NCI-H128 (cell line): ENCODE results near the gene REEP2.
"Not testable (repeated sequence)": the region's sequence is repeated elsewhere in the genome, so short reads cannot be mapped to it uniquely, and the experiment has no call there.

ENCODE experiments used
- DNase-seq: peaks from one replicate; lab custom pipeline; 2025; ENCODE audit not compliant: unreplicated experiment; lab: John Stamatoyannopoulos, UW

Gene REEP2

GRCh38 chr5:138466125-138466899 is 27.5 kb downstream of the REEP2 start:
- no peak for DNase-seq

DNA sequence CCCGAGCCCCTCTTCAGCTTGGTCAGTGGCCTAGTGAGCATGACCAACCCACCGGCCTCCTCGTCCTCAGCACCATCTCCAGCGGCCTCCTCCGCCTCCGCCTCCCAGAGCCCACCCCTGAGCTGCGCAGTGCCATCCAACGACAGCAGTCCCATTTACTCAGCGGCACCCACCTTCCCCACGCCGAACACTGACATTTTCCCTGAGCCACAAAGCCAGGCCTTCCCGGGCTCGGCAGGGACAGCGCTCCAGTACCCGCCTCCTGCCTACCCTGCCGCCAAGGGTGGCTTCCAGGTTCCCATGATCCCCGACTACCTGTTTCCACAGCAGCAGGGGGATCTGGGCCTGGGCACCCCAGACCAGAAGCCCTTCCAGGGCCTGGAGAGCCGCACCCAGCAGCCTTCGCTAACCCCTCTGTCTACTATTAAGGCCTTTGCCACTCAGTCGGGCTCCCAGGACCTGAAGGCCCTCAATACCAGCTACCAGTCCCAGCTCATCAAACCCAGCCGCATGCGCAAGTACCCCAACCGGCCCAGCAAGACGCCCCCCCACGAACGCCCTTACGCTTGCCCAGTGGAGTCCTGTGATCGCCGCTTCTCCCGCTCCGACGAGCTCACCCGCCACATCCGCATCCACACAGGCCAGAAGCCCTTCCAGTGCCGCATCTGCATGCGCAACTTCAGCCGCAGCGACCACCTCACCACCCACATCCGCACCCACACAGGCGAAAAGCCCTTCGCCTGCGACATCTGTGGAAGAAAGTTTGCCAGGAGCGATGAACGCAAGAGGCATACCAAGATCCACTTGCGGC is 28.2 kb downstream of the REEP2 start:
- DNase-seq = no peak

GRCh38 chr5:138467711-138468132 is 28.9 kb downstream of the REEP2 start:
- no peak for DNase-seq

DNA sequence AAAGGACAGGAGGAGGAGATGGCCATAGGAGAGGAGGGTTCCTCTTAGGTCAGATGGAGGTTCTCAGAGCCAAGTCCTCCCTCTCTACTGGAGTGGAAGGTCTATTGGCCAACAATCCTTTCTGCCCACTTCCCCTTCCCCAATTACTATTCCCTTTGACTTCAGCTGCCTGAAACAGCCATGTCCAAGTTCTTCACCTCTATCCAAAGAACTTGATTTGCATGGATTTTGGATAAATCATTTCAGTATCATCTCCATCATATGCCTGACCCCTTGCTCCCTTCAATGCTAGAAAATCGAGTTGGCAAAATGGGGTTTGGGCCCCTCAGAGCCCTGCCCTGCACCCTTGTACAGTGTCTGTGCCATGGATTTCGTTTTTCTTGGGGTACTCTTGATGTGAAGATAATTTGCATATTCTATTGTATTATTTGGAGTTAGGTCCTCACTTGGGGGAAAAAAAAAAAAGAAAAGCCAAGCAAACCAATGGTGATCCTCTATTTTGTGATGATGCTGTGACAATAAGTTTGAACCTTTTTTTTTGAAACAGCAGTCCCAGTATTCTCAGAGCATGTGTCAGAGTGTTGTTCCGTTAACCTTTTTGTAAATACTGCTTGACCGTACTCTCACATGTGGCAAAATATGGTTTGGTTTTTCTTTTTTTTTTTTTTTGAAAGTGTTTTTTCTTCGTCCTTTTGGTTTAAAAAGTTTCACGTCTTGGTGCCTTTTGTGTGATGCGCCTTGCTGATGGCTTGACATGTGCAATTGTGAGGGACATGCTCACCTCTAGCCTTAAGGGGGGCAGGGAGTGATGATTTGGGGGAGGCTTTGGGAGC is 29.5 kb downstream of the REEP2 start:
- no peak for DNase-seq

GRCh38 chr5:138468966-138469539 is 30.2 kb downstream of the REEP2 start:
- DNase-seq = no peak

DNA sequence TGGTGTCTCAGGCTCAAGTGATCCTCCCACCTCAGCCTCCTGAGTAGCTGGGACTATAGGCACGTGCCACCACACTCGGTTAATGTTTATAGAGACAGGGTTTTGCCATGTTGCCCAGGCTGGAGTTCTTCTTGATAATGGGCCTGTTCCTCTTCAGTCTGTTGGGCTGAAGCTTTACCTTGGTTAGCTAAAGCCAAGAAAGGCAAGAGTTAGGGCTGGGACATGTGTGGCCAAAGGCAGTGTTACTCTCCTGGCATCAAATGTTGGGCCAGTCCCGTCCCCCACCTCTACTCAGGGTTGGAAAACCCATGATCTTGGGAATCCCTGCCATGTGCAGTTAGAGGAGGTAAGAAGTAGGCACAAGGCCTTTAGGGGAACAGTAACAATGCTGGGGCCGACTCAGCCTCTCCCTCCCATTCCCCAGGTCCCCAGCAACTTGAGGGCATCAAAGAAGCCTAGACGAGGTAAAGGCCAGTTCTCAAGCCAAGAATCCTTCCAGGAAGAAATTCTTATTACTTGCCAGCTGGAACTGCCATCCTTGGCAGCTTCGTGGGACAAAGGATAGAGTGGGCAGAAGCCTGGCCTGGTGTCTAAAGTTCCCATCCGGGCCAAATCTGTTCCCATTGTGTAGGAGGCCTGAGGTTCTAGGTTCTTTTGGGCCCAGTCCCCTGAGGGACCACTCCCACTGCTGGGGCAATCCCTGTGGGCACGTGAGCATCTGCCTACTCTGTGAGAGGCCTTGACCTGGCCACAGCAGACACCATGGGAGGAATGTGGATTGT is 30.9 kb downstream of the REEP2 start:
- DNase-seq = no peak

- DNase-seq = no peak
Measured at GRCh38 chr5:138470322-138471051, 31.6 kb downstream of the REEP2 start.

GRCh38 chr5:138471052-138471361 is 32.1 kb downstream of the REEP2 start:
- no peak for DNase-seq

- no peak for DNase-seq
Measured at GRCh38 chr5:138472353-138472752, 33.5 kb downstream of the REEP2 start.

- DNase-seq = not testable (repeated sequence)
Measured at GRCh38 chr5:138473151-138473550, 34.3 kb downstream of the REEP2 start.

GRCh38 chr5:138476918-138477317 is 38.1 kb downstream of the REEP2 start:
- DNase-seq = no peak

DNA sequence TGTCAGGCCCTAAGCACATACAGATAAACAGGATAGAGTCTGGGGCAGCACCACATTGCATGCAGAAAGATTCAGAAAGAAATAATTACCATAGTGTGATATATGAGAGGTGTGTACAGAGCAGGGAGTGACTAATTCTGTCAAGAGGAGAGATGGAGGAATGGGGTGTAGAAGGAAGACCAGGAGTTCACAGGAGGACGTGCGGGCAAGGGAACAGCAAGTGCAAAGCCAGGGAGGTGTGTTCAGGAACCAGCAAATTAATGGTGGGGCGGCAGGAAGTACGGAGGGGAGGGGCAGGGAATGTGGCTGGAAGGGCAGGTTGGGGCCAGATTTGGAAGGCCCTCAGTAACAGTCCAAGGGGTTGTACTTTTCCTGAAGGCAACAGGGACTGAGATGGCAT is 43.8 kb downstream of the REEP2 start:
- DNase-seq = no peak

DNA sequence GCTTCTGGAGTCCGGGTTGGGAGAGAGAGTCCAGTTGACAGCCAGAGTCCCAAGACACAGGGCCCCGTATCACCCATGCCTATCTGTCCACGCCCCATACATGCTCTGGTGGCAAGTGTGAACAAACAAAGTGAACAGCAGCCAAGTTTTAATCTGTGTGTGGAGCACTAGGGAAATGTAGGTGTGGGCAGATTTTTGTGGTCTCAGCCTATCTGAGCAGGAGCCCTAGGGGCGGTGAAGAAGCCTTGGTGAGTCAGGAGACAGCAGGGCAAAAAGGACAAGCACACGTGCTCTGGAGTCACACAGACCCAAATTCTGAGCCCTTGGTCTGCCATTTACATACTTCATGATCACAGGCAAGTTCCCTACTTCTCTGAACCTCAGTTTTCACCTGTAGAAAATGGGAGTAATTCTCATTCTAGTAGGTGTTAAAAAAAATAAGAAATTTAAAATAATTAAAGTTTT is 49.7 kb downstream of the REEP2 start:
- no peak for DNase-seq

DNA sequence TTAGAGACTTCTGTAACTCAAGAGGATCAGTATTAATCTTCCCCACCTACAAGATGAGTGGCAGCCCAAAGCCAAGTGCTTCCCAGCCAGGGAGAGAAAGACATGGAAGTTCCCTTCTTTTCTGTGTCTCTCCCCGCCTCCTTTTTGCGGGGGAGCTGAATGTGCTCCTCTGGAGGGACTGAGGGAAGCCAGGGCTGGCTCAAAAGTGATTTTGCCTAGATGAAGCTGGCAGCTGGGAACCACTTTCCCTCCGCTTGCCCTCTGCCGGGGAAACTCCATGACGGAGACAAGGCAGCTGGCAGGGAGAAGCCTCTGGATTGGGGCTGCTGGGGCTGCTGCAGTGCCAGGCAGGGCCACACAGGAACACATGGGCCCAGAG is 50.8 kb downstream of the REEP2 start:
- no peak for DNase-seq

DNA sequence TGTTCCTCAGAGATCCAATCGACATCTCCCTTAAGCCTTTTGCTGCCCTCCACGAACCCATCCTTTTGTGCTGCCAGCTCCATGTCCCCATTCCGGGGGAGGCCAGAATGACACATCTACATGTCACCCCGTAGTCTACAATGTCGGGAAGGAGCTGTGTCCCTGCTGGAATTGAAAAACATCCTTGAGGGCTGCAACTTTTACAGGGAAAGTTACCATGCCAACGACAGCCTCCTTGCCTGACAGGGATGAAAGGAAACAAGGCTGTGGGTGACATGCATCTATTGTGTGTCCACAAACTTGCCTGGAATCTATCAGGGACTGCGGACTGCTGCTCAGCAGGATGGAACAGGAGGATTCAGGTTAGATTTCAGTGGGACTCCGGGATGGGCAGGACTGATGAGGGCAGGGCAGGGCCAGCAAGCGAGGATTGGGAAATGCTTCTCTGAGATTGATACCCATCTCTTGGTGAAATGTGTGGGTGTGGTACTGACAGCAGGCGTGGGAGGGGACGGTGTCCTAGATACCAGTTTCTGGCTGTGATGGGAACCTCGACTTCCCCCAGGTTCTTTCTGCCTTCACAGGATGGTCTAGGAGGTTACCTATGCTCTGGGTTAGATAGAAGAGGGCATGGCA is 51.9 kb downstream of the REEP2 start:
- no peak for DNase-seq

GRCh38 chr5:138491284-138491648 is 52.4 kb downstream of the REEP2 start:
- no peak for DNase-seq

GRCh38 chr5:138491669-138492559 is 53.1 kb downstream of the REEP2 start:
- DNase-seq = peak; percentile 62

- DNase-seq = no peak
Measured at GRCh38 chr5:138492560-138493045, 53.7 kb downstream of the REEP2 start.
